Measurements from ENCODE around the gene NARF.
A peak's percentile ranks its signal among the peaks of the same experiment; 100 is the strongest.
"Not testable (repeated sequence)": the region's sequence is repeated elsewhere in the genome, so short reads cannot be mapped to it uniquely, and the experiment has no call there.

The NARF gene

GRCh38 chr17:82503094-82503727 is 44.7 kb downstream of the NARF start:
- no peak for DNase-seq (ENCODE audit: low read depth)

DNA sequence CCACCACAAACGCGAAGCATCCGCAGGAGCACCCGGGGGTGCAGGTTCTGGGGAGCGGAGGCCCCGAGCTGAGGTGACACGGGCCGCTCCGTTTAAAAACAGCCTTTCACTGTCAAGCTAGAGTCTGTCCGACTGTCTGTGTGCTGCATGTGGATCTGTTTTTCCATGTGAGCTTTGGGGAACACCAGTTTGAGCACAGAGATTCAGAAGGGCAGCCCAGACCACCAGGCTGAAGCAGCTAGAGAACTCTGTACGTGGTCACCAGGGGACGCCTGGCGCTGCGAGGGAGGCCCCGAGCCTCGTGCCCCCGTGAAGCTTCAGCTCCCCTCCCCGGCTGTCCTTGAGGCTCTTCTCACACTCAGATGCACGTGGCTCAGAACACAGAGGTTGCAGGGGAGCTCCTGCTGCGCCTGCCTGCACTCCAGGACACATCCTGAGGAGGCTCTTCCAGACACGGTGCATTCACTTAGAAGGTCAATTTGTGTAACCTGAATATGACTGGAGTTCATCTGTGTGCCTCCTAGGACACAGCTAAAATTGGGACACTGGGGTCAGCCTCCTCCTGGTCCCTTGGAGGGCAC is 45.3 kb downstream of the NARF start:
- no peak for DNase-seq (ENCODE audit: low read depth)

- DNase-seq (ENCODE audit: low read depth) = no peak
Observed at GRCh38 chr17:82505296-82505695, 46.8 kb downstream of the NARF start.

DNA sequence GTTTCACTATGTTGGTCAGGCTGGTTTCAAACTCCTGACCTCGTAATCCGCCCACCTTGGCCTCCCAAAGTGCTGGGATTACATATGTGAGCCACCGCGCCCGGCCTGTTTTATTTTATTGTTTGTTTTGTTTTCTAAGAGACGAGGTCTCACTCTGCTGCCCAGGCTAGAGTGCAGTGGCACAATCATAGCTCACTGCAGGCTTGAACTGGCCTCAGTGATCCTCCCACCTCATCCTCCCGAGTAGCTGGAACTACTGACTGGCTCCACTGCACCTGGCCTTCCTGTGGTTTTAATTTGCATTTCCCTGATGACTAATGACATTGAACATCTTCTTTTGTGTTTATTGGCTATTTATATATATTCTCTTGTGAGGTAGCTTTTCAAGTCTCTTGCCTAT is 47.9 kb downstream of the NARF start:
- not testable (repeated sequence) for DNase-seq (ENCODE audit: low read depth)

DNA sequence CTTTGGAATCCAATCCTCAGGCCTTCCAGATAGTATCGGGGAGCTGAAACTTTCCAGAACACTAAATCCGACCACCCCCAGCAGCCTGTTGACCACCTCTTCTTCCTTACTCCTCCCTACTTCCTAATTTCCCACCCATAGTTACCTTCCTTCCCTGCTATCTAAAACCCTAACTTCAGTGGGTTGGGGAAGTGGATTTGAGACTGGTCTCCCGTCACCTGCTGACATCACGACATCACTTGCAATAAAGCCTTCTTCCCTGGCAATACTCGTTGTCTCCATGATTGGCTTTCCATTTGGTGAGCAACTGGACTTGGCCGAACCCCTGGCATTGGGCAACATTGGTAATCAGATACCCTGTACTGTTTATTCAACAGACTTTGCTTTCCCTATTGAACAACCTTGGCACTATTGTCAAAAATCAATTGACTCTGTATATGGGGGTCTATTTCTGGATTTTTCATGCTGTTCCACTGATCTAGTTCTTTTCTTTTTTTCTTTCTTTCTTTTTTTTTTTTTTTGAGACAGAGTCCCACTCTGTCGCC is 49.2 kb downstream of the NARF start:
- DNase-seq (ENCODE audit: low read depth) = no peak

- DNase-seq (ENCODE audit: low read depth) = not testable (repeated sequence)
Observed at GRCh38 chr17:82511642-82512041, 53.1 kb downstream of the NARF start.

DNA sequence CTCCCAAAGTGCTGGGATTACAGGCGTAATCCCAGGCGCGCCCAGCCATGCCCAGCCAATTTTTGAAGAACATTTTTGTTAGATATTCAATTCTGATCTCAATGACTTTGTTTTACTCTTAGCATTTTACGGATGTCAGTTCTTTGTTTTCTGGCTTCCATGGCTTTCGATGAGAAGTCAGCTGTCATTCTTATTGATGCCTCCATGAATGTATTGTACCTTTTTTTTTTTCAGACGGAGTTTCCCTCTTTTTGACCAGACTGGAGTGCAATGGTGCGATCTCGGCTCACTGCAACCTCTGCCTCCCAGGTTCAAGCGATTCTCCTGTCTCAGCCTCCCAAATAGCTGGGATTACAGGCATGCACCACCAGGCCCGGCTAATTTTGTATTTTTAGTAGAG is 55.3 kb downstream of the NARF start:
- DNase-seq (ENCODE audit: low read depth) = not testable (repeated sequence)

DNA sequence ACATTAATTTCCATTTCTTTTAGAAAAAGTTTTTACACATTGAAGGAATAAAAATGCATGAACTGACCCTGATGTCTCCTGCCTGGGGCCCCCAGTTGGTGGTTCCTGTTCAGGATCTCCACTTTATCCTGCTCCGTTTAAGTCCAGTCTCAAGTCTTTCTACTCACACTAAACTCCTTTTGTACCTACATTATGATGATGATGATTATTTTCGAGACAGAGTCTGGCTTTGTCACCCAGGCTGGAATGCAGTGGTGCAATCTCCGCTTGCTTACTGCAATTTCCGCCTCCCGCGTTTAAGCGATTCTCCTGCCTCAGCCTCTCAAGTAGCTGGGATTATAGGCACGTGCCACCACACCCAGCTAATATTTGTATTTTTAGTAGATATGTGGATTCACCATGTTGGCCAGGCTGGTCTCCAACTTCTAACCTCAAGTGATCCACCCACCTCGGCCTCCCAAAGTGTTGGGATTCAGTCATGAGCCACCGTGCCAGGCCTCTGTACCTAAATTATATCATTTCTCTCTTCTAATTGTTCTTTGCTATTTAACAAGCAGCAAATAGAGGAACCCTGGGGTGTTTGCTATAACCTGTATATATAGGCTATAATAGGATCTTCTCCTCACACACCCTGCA is 58.8 kb downstream of the NARF start:
- DNase-seq (ENCODE audit: low read depth) = no peak

GRCh38 chr17:82518826-82519810 is 60.6 kb downstream of the NARF start, which contains the start of gene FOXK2:
FOXK2 (plus strand) TSS chr17:82519732; CDS start chr17:82519889, 157 bp downstream.
- DNase-seq (ENCODE audit: low read depth) = peak; percentile 92

DNA sequence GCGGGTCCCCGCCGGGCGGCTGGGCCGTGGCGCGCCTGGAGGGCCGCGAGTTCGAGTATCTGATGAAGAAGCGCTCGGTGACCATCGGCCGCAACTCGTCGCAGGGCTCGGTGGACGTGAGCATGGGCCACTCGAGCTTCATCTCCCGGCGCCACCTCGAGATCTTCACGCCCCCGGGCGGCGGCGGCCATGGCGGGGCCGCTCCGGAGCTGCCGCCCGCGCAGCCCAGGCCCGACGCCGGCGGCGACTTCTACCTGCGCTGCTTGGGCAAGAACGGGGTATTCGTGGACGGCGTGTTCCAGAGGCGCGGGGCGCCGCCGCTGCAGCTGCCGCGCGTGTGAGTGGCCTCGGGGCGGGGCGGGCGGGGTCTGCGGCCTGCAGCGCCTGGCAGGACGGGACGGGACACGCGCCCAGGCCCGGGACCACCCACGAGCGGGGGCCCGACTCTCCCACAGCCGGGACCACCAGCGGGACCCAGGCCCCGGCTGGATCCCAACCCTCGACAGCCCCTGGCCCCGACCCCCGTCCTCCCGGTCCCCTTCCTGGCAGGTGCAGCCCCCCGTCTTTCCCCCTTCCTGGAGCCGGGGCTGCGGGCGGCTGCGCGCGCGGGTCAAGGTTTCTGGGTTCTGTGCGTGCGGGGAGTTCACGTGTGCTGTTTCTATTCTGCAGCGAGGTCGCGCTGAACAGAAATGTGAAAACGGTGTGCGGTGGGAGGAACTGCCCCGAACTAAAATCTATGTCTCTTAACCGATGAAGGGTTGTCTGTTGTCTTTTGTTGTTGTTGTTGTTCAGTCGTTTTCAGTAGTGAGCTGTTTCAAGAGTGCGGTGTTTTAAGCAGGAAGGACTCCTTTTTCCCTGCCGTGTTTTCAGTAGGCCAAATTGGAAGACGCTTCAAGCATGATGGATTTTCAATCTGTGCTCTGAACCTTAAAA is 61.7 kb downstream of the NARF start:
- DNase-seq (ENCODE audit: low read depth) = no peak

- DNase-seq (ENCODE audit: low read depth) = no peak
Observed at GRCh38 chr17:82524540-82524939, 66.0 kb downstream of the NARF start.

DNA sequence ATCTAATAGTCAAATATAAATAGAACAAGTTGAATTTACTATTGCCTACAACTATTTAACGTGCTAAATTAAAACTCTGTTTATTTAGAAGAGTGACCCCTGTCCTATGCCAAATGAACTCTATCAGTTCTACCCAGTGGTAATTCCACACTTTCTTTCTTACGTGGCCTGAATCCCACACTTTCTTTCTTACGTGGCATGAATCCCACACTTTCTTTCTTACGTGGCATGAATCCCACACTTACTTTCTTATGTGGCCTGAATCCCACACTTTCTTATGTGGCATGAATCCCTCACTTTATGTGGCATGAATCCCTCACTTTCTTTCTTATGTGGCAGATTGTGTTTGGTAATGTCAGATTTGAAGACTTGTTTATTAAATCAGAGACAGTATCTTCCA is 67.2 kb downstream of the NARF start:
- no peak for DNase-seq (ENCODE audit: low read depth)

- no peak for DNase-seq (ENCODE audit: low read depth)
Observed at GRCh38 chr17:82527898-82528297, 69.4 kb downstream of the NARF start.

DNA sequence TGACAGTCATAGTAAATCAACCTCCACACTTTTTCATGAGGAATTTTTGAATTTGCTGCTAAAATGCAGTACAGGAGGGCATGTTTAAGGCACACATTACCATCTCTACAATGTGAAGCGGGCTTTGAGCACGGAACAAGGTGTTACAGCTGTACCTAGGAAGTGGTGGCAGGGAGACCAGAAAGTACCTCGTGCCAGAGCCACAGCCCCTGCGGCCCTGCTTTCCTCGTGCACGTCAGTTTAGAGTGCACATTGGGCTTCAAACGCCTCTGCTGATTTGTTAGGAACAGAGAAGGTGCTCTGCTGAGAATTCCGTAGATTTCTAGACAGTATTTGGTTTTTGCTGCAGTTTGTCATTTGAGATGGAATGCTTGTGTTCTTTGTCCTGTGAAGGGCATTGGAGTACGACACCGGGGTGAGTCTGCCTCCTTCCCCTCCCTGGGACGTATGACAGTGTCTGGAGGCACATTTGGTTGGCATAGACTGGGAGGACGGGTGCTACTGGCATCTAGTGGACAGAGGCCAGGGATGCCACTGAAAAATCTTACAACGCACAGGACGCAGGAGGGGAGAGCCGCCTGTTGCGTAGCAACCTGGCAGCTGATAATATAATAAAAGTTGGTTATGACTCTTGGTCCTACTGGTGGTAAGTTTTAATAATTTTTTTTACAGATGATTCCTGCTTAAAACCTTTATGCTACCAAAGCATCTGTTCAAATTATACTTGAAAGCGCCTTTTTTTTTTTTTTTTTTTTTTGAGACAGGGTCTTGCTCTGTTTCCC is 70.1 kb downstream of the NARF start:
- DNase-seq (ENCODE audit: low read depth) = peak; percentile 35

DNA sequence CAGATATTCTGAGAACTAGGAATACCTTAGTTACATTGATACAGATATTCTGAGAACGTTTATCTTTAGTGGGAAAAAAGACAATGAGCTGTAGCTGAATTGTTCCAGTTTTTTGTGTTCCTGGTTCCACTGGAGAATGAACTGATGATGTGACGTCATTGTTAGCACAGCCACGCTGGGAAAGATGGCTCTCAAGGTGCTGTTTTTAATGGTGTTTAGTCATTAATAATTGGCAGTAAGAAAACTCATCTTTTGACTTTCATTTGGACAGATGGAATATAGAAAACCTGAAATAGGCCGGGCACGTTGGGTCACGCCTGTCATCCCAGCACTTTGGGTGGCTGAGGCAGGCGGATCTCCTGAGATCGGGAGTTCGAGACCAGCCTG is 71.4 kb downstream of the NARF start:
- no peak for DNase-seq (ENCODE audit: low read depth)

DNA sequence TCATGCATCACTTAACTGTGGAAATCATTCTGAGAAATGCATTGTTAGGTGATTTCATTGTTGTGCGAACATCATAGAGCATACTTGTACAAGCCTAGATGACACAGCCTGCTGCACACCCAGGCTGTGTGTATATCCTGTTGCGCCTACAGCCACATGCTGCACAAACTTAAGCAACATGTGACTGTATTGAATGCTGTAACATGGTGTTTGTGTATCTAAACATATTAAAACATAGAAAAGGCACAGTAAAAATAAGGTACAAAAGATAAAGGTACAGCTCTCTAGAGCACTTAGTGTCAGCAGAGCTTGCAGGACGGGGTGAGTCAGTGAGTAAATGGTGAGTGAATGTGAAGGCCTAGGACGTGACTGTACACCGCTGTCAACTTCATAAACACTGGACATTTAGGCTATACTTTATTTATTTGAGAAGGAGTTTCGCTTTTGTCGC is 72.9 kb downstream of the NARF start:
- no peak for DNase-seq (ENCODE audit: low read depth)

GRCh38 chr17:82534401-82534812 is 75.9 kb downstream of the NARF start:
- no peak for DNase-seq (ENCODE audit: low read depth)

DNA sequence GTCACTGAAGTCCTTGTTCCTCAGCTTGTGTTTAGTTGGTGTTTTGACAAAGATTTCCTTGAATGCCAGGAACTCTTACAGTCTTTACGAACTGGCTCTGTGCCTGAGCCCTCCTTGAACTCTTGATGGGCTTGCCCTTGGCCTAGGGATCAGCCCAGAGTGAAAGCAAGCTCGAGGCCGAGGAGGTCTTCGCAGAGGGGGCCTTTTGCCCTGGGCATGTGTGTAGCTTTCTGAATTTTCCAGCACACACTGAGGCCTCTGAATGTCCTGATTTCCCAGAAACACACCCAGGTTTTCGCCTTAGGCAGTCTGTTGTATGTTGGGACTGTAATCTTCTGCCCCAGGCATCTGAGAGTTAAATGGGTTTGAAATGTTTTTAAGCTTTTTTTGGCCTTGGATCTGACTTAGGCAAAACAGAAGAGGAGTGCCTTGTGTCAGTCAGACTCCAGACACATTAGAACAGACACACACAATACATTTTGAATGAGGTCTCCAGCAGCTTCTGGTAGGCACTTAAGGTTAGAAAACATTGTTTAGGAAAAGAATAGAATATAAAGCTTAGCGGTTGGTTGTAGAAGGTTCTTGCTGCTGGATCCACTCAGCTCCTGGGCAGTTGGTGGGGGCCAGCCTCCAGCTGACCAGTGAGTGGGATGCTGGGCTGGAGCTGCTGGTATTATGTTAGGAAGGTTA is 78.1 kb downstream of the NARF start:
- DNase-seq (ENCODE audit: low read depth) = no peak

GRCh38 chr17:82537228-82537627 is 78.7 kb downstream of the NARF start:
- DNase-seq (ENCODE audit: low read depth) = not testable (repeated sequence)
